DND-41 (cell line): ENCODE results near the gene PIGZ.

Experiments used
- ATAC-seq: fragments of 200-7000 bp; cut with Tn5 transposase; 3 replicates; pipeline ENCODE4 v1.9.1; 2021; ENCODE audit warnings: low read depth; ENCODE audit not compliant: insufficient read depth
- DNase-seq: peaks from one replicate; pipeline ENCODE4 v3.0.0-alpha.2; 2020
- H2AFZ ChIP-seq: 2 replicates; pipeline ENCODE4 v1.6.0; 2012; ENCODE audit warnings: low read depth, low read length
- H3K27ac ChIP-seq: 2 replicates; pipeline ENCODE4 v1.5.1; 2012; ENCODE audit warnings: low read length, inconsistent platforms
- H3K27me3 ChIP-seq: fragments of 200-600 bp; sonication (generic); 2 replicates; pipeline ENCODE4 v1.6.0; 2012; ENCODE audit warnings: low read length, mild to moderate bottlenecking, inconsistent platforms; ENCODE audit not compliant: insufficient read depth, poor library complexity
- H3K36me3 ChIP-seq: 2 replicates; pipeline ENCODE4 v1.5.1; 2012; ENCODE audit warnings: low read length, inconsistent platforms; ENCODE audit not compliant: insufficient read depth
- H3K4me1 ChIP-seq: 2 replicates; pipeline ENCODE4 v1.5.1; 2012; ENCODE audit warnings: mild to moderate bottlenecking, low read length; ENCODE audit not compliant: insufficient read depth
- H3K4me2 ChIP-seq: 2 replicates; pipeline ENCODE4 v1.6.0; 2012; ENCODE audit warnings: mild to moderate bottlenecking, moderate library complexity, low read length, inconsistent platforms; ENCODE audit not compliant: insufficient read depth
- H3K4me3 ChIP-seq, 2 experiments: fragments of 200-600 bp in 1 of 2; shearing (Covaris generic) in 1 of 2; 2 replicates each; pipeline ENCODE4 v1.5.1; 2012 to 2016; ENCODE audit warnings: inconsistent platforms in 2 of 2, low read length in 2 of 2, mild to moderate bottlenecking in 2 of 2, low read depth in 1 of 2, moderate library complexity in 1 of 2
- H3K79me2 ChIP-seq: 2 replicates; pipeline ENCODE4 v1.6.0; 2012; ENCODE audit warnings: low read length, inconsistent platforms; ENCODE audit not compliant: insufficient read depth
- H3K9ac ChIP-seq: 2 replicates; pipeline ENCODE4 v1.6.0; 2012; ENCODE audit warnings: low read depth, mild to moderate bottlenecking, inconsistent platforms, low read length, moderate library complexity
- H3K9me3 ChIP-seq: 2 replicates; pipeline ENCODE4 v1.5.1; 2012; ENCODE audit warnings: low read length, moderate library complexity, mild to moderate bottlenecking, inconsistent platforms; ENCODE audit not compliant: insufficient read depth, severe bottlenecking
- H4K20me1 ChIP-seq: 2 replicates; pipeline ENCODE4 v1.6.0; 2012; ENCODE audit warnings: low read length; ENCODE audit not compliant: insufficient read depth
- CTCF ChIP-seq: IDR thresholded peaks from 2 replicates; pipeline ENCODE4 v1.5.1; 2012; ENCODE audit warnings: borderline replicate concordance, low read length, moderate library complexity, mild to moderate bottlenecking; ENCODE audit not compliant: poor library complexity, severe bottlenecking; ENCODE audit errors: extremely low read depth
- EZH2 ChIP-seq: IDR thresholded peaks from 3 replicates; pipeline ENCODE4 v1.6.1; 2012; ENCODE audit warnings: borderline replicate concordance, low read depth, mild to moderate bottlenecking, moderate library complexity, low read length, inconsistent platforms; ENCODE audit not compliant: severe bottlenecking

Gene PIGZ

GRCh38 chr3:196951371-196951770 lies 17.3 kb downstream of the PIGZ start:
- Histone ChIP-seq H3K4me1 (no peaks in the 10 kb centered on the region), H3K27me3 (no peaks in the 10 kb centered on the region), H3K9me3 (no peaks in the 10 kb centered on the region), H3K4me3 (no peak overlapping the region), H3K79me2 (no peaks in the 10 kb centered on the region), H3K36me3 (no peaks in the 10 kb centered on the region), H2AFZ (no peak overlapping the region), H3K9ac (no peak overlapping the region), H3K4me2 (no peak overlapping the region), H4K20me1 (no peaks in the 10 kb centered on the region), H3K27ac (no peak overlapping the region)
- ATAC-seq (no peak), DNase-seq (no peak)
- no peak for TF ChIP-seq CTCF
- TF ChIP-seq EZH2, result no peak

DNA sequence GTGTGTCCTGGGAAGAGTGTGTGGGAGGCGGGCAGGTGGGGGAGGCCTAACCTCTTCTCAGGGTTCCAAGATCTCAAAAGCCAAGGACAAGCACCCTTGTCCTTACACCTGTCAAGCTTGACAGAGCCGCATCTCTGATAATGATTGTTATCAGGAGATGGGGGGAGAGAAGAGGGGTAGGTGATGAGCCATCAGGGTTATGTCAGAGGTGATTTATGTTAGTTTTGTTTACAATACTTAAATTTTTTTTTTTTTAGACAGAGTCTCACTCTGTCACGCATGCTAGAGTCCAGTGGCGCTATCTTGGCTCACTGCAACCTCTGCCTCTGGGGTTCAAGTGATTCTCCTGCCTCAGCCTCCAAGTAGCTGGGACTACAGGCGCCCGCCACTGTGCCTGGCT lies 18.9 kb downstream of the PIGZ start:
- DNase-seq, result no peak
- Histone ChIP-seq H2AFZ (no peak overlapping the region), H3K36me3 (no peaks in the 10 kb centered on the region), H3K9me3 (no peaks in the 10 kb centered on the region), H3K27ac (no peak overlapping the region), H3K4me3 (no peak overlapping the region), H3K79me2 (no peaks in the 10 kb centered on the region), H4K20me1 (no peaks in the 10 kb centered on the region), H3K4me1 (no peaks in the 10 kb centered on the region), H3K4me2 (no peak overlapping the region), H3K9ac (no peak overlapping the region), H3K27me3 (no peaks in the 10 kb centered on the region)
- ATAC-seq, result no peak
- TF ChIP-seq CTCF (no peak), EZH2 (no peak)

GRCh38 chr3:196949285-196949619 lies 19.4 kb downstream of the PIGZ start:
- peaks cover 3% of the 10 kb centered on the region; the same call in 1 of the 2 replicates for H3K4me1 ChIP-seq
- H3K4me2 ChIP-seq, result no peak overlapping the region
- no peaks in the 10 kb centered on the region for H3K9me3 ChIP-seq
- no peak overlapping the region for H3K4me3 ChIP-seq
- peaks cover 2% of the 10 kb centered on the region; the same call in 1 of the 2 replicates for H3K36me3 ChIP-seq
- no peak overlapping the region for H2AFZ ChIP-seq
- no peaks in the 10 kb centered on the region; the same call in 1 of the 2 replicates for H4K20me1 ChIP-seq
- no peak overlapping the region for H3K27ac ChIP-seq
- DNase-seq (no peak), ATAC-seq (no peak)
- no peak overlapping the region for H3K9ac ChIP-seq
- H3K79me2 ChIP-seq, result peaks cover 3% of the 10 kb centered on the region; the same call in 1 of the 2 replicates
- TF ChIP-seq EZH2 (no peak), CTCF (no peak)
- H3K27me3 ChIP-seq, result no peaks in the 10 kb centered on the region
